ENCODE results near the gene LCNL1.

DNA sequence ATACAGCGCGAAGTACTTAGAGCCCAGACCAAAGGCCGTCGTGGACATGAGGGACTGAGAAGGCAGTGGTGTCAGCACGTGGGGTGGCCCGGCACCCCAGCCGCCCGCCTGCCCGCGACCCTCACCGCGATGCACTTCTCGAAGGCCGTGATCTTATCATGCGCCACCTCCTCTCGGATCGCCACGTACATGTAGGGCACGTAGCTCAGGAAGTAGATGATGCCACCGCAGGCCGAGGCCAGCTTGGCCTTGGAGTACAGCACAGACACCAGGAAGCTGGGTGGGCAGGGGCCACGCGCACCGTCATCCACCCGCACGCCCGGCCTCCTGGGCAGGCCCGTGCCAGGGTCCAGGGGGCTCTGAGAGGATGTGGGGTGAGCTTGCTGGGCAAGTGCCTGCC lies 34.3 kb downstream of the LCNL1 start:
- TF ChIP-seq, protein P1, sequence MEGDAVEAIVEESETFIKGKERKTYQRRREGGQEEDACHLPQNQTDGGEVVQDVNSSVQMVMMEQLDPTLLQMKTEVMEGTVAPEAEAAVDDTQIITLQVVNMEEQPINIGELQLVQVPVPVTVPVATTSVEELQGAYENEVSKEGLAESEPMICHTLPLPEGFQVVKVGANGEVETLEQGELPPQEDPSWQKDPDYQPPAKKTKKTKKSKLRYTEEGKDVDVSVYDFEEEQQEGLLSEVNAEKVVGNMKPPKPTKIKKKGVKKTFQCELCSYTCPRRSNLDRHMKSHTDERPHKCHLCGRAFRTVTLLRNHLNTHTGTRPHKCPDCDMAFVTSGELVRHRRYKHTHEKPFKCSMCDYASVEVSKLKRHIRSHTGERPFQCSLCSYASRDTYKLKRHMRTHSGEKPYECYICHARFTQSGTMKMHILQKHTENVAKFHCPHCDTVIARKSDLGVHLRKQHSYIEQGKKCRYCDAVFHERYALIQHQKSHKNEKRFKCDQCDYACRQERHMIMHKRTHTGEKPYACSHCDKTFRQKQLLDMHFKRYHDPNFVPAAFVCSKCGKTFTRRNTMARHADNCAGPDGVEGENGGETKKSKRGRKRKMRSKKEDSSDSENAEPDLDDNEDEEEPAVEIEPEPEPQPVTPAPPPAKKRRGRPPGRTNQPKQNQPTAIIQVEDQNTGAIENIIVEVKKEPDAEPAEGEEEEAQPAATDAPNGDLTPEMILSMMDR (IDR thresholded peaks at IDR 0.05) = no peak
- TF ChIP-seq EZH2phosphoT487 (IDR thresholded peaks at IDR 0.05) = no peak
- no peak for TF ChIP-seq EZH2 (IDR thresholded peaks at IDR 0.05)
